ENCODE data around the gene SLC51B.

The SLC51B gene

DNA sequence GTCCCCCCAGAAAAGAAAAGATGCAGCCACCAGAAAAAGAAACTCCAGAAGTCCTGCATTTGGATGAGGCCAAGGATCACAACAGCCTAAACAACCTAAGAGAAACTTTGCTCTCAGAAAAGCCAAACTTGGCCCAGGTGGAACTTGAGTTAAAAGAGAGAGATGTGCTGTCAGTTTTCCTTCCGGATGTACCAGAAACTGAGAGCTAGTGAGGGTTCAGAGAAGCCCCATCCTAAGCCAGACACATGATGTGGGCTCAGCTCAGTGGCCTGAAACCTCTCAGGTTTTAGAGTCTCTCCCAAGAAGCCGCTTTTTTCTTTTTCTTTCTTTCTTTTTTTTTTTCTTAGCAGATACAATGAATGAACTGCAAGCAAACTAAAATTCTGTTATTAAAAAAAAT lies 7.8 kb downstream of the SLC51B start:
- FAIRE-seq (no peak), DNase-seq (ENCODE audit: insufficient read length, low spot score) (no peak)
- TF ChIP-seq, protein P1, sequence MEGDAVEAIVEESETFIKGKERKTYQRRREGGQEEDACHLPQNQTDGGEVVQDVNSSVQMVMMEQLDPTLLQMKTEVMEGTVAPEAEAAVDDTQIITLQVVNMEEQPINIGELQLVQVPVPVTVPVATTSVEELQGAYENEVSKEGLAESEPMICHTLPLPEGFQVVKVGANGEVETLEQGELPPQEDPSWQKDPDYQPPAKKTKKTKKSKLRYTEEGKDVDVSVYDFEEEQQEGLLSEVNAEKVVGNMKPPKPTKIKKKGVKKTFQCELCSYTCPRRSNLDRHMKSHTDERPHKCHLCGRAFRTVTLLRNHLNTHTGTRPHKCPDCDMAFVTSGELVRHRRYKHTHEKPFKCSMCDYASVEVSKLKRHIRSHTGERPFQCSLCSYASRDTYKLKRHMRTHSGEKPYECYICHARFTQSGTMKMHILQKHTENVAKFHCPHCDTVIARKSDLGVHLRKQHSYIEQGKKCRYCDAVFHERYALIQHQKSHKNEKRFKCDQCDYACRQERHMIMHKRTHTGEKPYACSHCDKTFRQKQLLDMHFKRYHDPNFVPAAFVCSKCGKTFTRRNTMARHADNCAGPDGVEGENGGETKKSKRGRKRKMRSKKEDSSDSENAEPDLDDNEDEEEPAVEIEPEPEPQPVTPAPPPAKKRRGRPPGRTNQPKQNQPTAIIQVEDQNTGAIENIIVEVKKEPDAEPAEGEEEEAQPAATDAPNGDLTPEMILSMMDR (IDR thresholded peaks at IDR 0.05; ENCODE audit: insufficient read depth, missing control alignments) = no peak

GRCh38 chr15:65054333-65055200 lies 9.4 kb downstream of the SLC51B start:
- FAIRE-seq (no peak), DNase-seq (ENCODE audit: insufficient read length, low spot score) (peak; percentile 87)
- TF ChIP-seq, protein P1 (IDR thresholded peaks at IDR 0.05; ENCODE audit: insufficient read depth, missing control alignments) = peak; percentile 93

DNA sequence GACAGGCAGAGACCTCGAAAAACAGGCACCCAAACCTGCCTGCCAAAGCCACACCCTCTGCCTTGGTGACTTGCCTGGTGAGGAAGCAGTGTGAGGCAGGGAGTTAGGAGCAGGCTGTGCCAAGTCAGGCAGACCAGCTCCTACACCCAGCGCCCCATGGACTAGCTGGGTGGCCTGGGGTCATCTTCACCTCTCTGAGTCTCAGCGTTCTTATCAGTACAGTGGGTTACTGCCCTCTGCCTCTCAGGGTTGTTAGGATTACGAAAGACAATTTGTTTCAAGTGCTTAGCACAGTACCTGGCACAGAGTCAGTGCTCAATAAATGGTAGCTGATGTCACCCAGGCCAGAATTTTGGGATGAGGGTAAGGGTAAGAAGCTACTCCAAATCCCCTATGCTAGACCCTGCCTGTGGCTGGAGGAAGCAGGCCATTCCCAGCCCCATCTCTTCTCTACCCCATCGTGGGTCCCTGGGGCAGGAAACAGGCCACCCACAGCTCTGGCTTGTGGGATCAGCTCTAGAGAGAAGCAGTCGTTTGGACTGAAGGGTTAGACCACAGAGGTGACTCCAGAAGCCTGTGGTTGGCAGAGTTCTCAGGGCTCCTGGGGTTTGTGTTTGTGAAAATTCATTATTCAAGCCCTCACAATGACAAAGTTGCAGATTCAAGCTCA lies 10.1 kb downstream of the SLC51B start:
- FAIRE-seq = no peak
- no peak for DNase-seq (ENCODE audit: insufficient read length, low spot score)
- TF ChIP-seq, protein P1 (IDR thresholded peaks at IDR 0.05; ENCODE audit: insufficient read depth, missing control alignments) = no peak

DNA sequence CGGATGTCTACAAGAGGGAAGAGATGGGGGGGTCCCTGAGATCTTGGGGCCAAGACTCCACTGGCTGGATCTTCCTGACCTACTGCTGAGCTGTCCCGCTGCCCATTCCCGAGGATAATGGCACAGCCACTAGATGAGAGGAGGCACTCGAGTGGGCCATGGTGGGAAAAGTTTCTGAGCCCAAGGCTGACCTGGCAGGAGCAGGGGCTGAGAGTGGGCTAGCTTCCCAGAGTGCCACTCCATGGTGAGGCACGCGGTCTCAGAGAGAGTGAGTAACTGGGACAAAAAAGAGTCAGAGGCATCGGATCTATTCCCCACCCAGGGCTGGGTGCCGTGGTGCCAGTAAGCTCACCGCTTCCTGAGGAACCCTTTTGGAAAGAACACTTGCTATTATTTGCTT lies 10.9 kb downstream of the SLC51B start:
- DNase-seq (ENCODE audit: insufficient read length, low spot score) (no peak), FAIRE-seq (no peak)
- TF ChIP-seq, protein P1 (IDR thresholded peaks at IDR 0.05; ENCODE audit: insufficient read depth, missing control alignments) = no peak

DNA sequence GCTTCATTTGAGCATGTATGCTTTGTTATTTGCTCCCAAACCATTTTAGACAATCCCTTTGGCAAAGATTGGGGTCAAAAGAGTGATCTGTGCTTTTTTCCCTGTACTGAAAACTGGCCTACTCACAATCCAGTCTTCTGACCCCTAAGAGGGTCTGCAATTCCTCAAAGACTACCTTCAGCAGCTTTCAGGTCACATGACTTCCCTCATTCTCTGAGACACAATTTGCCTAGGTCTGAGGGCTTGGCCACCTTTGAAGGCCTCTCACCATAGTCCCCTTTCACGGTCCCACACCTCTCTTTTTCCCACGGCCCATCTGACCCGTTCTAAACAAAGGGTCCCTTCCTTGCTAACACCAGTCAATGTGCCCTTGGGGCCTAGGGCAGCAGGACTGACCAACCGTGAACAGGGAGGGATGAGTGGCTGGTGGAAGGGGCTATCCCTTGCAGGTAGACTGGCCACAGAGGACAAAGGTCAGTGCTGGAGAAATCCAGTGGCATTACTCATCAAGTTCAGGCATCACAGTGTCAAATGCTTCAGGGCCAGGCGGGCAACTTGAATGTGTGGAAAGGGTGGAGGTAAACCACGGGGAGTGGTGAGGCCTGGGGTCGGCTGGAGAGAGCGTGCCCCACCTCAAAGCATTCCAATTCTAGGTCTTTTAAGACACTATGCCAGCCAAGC lies 11.8 kb downstream of the SLC51B start:
- FAIRE-seq (no peak), DNase-seq (ENCODE audit: insufficient read length, low spot score) (no peak)
- TF ChIP-seq, protein P1 (IDR thresholded peaks at IDR 0.05; ENCODE audit: insufficient read depth, missing control alignments) = no peak

DNA sequence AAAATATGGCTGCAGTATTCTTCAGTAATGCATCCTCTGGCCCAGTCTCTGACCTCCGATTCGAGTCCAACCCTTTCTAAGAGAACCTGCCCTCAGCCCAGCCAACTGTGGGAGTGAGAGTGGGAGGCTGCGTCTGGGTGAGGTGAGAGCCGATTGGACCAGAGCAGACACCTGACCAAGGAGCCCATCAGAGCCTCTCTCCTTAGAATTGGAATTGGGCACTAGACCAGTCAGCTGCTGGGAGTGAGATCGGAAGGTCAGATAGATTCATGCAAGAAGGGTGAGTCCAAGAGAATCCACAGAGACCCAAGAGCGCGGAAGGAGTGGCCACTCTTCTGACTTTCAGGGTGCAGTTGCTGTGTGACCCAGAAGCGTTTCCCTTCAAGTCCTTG lies 12.4 kb downstream of the SLC51B start:
- TF ChIP-seq, protein P1 (IDR thresholded peaks at IDR 0.05; ENCODE audit: insufficient read depth, missing control alignments) = no peak
- DNase-seq (ENCODE audit: insufficient read length, low spot score) (no peak), FAIRE-seq (no peak)
